GM12864 (cell line): ENCODE results near the gene TRERF1.
"Not testable (repeated sequence)": the region's sequence is repeated elsewhere in the genome, so short reads cannot be mapped to it uniquely, and the experiment has no call there.

Source experiments
- DNase-seq: peaks from one replicate; pipeline ENCODE4 v3.0.0-alpha.2; 2011; ENCODE audit warnings: low read depth
- H3K4me3 ChIP-seq: 2 replicates; pipeline ENCODE4 v1.5.1; 2011; ENCODE audit warnings: mild to moderate bottlenecking, low read depth, low read length, control low read depth
- CTCF ChIP-seq: IDR thresholded peaks from 2 replicates; pipeline ENCODE4 v1.5.1; 2011; ENCODE audit warnings: low read depth, mild to moderate bottlenecking, moderate library complexity, low read length, control low read depth, inconsistent platforms; ENCODE audit errors: missing control alignments

TRERF1 gene

DNA sequence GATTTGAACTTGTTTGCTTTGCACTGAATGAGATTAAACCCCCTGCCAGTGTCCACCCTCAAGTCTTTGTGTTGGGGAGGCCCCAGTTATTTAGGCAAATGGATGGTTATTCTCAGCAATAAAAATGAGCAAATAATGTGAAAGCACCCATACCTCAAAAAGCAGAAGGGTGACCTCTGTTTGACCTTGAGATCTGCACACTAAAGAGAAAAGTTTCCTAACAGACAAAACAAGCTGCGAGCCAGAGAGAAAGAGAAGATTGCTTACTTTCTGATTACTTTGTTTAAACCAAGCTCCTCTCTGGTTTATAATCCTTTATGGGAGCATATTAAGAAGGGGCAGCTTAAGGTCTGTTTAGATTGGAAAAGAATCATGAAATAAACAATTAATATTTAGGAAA is 30.4 kb upstream of the TRERF1 start:
- H3K4me3 ChIP-seq: no peak overlapping the region
- no peak for TF ChIP-seq CTCF
- no peak for DNase-seq

DNA sequence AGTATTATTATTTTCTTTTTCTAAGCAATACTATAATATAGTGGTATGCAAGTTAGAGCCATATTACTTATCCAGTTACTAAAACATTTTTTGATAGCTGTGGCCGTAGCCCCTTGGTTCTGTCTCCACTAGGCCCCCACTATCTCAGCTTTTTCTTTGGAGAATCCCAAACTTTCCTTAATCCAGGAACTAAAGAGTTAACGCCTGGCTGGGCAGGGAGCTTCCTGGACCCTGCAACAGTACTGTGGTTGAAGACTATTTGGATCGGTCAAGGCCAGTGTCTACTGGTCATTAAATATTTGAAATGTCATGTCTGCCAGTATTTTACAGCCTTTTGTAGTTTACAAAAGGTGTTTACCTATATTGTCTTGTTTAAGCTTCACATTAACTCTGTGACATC is 20.0 kb upstream of the TRERF1 start:
- TF ChIP-seq CTCF: no peak
- no peak overlapping the region for H3K4me3 ChIP-seq
- DNase-seq: no peak

- DNase-seq: no peak
- TF ChIP-seq CTCF: no peak
- H3K4me3 ChIP-seq: no peak overlapping the region
Observed at GRCh38 chr6:42471142-42471541, 19.4 kb upstream of the TRERF1 start.

- no peak for TF ChIP-seq CTCF
- no peak overlapping the region for H3K4me3 ChIP-seq
- DNase-seq: no peak
Observed at GRCh38 chr6:42468273-42468672, 16.5 kb upstream of the TRERF1 start.

DNA sequence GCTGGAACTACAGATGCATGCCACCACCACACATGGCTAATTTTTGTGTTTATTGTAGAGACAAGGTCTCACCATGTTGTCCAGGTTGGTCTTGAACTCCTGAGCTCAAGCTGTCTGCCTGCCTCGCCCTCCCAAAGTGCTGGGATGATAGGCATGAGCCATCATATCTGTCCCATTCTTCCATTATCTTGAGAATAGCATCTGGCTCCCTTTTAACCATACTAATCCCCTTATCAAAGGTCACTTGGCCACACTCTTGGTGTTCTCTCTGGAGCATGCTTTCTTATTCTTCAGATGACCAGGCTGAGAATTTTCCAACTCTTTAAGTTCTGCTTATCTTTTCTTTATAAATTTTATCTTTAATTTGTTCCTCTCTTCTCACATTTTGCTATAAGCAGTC is 15.9 kb upstream of the TRERF1 start:
- no peak for DNase-seq
- TF ChIP-seq CTCF: no peak
- H3K4me3 ChIP-seq: no peak overlapping the region

DNA sequence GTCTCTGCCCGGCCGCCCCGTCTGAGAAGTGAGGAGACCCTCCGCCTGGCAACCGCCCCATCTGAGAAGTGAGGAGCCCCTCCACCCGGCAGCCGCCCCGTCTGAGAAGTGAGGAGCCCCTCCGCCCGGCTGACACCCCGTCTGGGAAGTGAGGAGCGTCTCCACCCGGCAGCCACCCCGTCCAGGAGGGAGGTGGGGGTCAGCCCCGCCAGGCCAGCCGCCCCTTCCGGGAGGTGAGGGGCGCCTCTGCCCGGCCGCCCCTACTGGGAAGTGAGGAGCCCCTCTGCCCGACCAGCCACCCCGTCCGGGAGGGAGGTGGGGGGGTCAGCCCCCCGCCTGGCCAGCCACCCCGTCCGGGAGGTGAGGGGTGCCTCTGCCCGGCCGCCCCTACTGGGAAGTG is 14.7 kb upstream of the TRERF1 start:
- not testable (repeated sequence) for H3K4me3 ChIP-seq, DNase-seq

- H3K4me3 ChIP-seq: no peak overlapping the region
- no peak for DNase-seq
- TF ChIP-seq CTCF: no peak
Observed at GRCh38 chr6:42462474-42462972, 10.8 kb upstream of the TRERF1 start.

- no peak for TF ChIP-seq CTCF
- no peak overlapping the region for H3K4me3 ChIP-seq
- no peak for DNase-seq
Observed at GRCh38 chr6:42460883-42461282, 9.2 kb upstream of the TRERF1 start.
